GM18502 (cell line): ENCODE measurements around the gene RBP3.

Experiments
- ATAC-seq: cut with Tn5 transposase; IDR thresholded peaks from one replicate; pipeline ENCODE4 v1.9.1; 2021; ENCODE audit warnings: mild to moderate bottlenecking; ENCODE audit not compliant: unreplicated experiment, poor library complexity

The RBP3 gene

GRCh38 chr10:47317251-47317650 lies 30.9 kb upstream of the RBP3 start:
- no peak for ATAC-seq

- ATAC-seq, result no peak
Measured at GRCh38 chr10:47318706-47319105, 29.5 kb upstream of the RBP3 start.

GRCh38 chr10:47319784-47320183 lies 28.4 kb upstream of the RBP3 start:
- ATAC-seq, result no peak

- ATAC-seq, result no peak
Measured at GRCh38 chr10:47320812-47321211, 27.4 kb upstream of the RBP3 start.

- ATAC-seq, result no peak
Measured at GRCh38 chr10:47321521-47322195, 26.5 kb upstream of the RBP3 start.

GRCh38 chr10:47322300-47323061 lies 25.7 kb upstream of the RBP3 start, which contains the start of gene GDF2:
Gene GDF2 (plus strand): TSS chr10:47322454. CDS start chr10:47322669, 215 bp downstream.
- ATAC-seq, result no peak

- no peak for ATAC-seq
Measured at GRCh38 chr10:47323087-47323486, 25.1 kb upstream of the RBP3 start.

- no peak for ATAC-seq
Measured at GRCh38 chr10:47323636-47324296, 24.4 kb upstream of the RBP3 start.

- ATAC-seq, result no peak
Measured at GRCh38 chr10:47325303-47326291, 22.6 kb upstream of the RBP3 start.

GRCh38 chr10:47326306-47326926 lies 21.7 kb upstream of the RBP3 start:
- ATAC-seq, result no peak

GRCh38 chr10:47326927-47327330 lies 21.2 kb upstream of the RBP3 start:
- ATAC-seq, result no peak

GRCh38 chr10:47329855-47330254 lies 18.3 kb upstream of the RBP3 start:
- ATAC-seq, result no peak

- no peak for ATAC-seq
Measured at GRCh38 chr10:47330366-47330765, 17.8 kb upstream of the RBP3 start.

GRCh38 chr10:47330804-47331203 lies 17.4 kb upstream of the RBP3 start:
- ATAC-seq, result no peak

- ATAC-seq, result no peak
Measured at GRCh38 chr10:47331491-47331890, 16.7 kb upstream of the RBP3 start.

- ATAC-seq, result no peak
Measured at GRCh38 chr10:47331954-47332353, 16.2 kb upstream of the RBP3 start.

GRCh38 chr10:47332371-47332770 lies 15.8 kb upstream of the RBP3 start:
- no peak for ATAC-seq

GRCh38 chr10:47332946-47333345 lies 15.2 kb upstream of the RBP3 start:
- ATAC-seq, result no peak

- no peak for ATAC-seq
Measured at GRCh38 chr10:47333532-47333931, 14.6 kb upstream of the RBP3 start.
